Lower leg skin (tissue), 4 donors: ENCODE measurements around the gene ZNF41. TPM values are rescaled to one million over a fixed set of nuclear protein-coding genes. Genes with fewer than 3 reads are reported as not detected.

Experiments used
- DNase-seq, 2 donors: peaks; one replicate each; pipeline ENCODE4 v3.0.0-alpha.2; 2019; ENCODE audit warnings: low spot score in 2 of 2
- H3K4me3 ChIP-seq: fragments of 200-600 bp; sonication (generic); 2 replicates; pipeline ENCODE4 v1.5.1; 2017; ENCODE audit warnings: mild to moderate bottlenecking, low read depth; ENCODE audit not compliant: poor library complexity, severe bottlenecking
- POLR2A ChIP-seq, 2 donors: fragments of 450-650 bp; IDR thresholded peaks; one replicate each; pipeline ENCODE4 v1.6.1; 2016 to 2017; ENCODE audit warnings: antibody characterized with exemption in 2 of 2, mild to moderate bottlenecking in 1 of 2, moderate library complexity in 1 of 2
- WGBS, 2 donors: methylation state at CpG; one replicate each; pipeline ENCODE4 v1.1.5; 2018; 5-methylcytosine and 5-hydroxymethylcytosine counted together
- intact Hi-C: fragments of 100-400 bp; cut with DNase I; formaldehyde crosslinking; loops from one replicate; pipeline ENCODE4 v1.15.0; 2023; ENCODE audit warnings: low total_unique reads
- total RNA-seq, 4 donors: library from RNA; depleted of rRNA; stranded (reverse); fragments of >200 nt; gene quantifications; one replicate each; pipeline ENCODE4 v1.1.0, GENCODE V29; 2016
- TF ChIP-seq, protein P1 (sequence below), 3 donors: fragments of 450-650 bp; IDR thresholded peaks; one replicate each; pipeline ENCODE4 v1.5.1; 2016; ENCODE audit warnings: antibody characterized with exemption in 3 of 3, mild to moderate bottlenecking in 3 of 3, moderate library complexity in 2 of 3

The ZNF41 gene
- total RNA-seq, 4 donors from 2014 or later, result 4.6 to 12.9 (median 7.7) TPM

DNA sequence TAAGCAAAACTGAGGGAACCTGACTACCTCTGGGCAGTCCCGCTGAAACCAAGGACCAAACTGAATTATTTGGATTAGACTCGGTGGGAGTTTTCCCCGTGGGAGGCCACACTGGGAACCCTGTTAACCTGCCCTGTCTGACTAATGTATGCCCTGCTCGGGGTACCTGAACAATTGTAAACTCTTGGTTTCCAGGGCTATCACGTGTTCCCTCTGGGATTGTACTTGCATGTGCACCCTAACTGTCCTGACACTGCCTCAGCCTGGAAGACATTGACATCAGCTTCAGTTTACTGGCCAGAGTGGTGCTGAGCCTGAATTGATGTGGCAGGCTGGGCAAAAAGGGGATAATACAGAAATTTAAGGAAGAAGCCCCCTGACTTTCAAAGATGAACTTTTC lies 20.1 kb upstream of the ZNF41 start:
- H3K4me3 ChIP-seq, result no peak overlapping the region
- no peak for DNase-seq
- TF ChIP-seq POLR2A (IDR thresholded peaks at IDR 0.05), result no peak
- TF ChIP-seq, protein P1, sequence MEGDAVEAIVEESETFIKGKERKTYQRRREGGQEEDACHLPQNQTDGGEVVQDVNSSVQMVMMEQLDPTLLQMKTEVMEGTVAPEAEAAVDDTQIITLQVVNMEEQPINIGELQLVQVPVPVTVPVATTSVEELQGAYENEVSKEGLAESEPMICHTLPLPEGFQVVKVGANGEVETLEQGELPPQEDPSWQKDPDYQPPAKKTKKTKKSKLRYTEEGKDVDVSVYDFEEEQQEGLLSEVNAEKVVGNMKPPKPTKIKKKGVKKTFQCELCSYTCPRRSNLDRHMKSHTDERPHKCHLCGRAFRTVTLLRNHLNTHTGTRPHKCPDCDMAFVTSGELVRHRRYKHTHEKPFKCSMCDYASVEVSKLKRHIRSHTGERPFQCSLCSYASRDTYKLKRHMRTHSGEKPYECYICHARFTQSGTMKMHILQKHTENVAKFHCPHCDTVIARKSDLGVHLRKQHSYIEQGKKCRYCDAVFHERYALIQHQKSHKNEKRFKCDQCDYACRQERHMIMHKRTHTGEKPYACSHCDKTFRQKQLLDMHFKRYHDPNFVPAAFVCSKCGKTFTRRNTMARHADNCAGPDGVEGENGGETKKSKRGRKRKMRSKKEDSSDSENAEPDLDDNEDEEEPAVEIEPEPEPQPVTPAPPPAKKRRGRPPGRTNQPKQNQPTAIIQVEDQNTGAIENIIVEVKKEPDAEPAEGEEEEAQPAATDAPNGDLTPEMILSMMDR (IDR thresholded peaks at IDR 0.05), result no peak
- 74 to 85% methylated on average over 5 of the region's 5 CpGs for WGBS, 2 donors
- intact Hi-C loops, result no loop called here

- DNase-seq, result no peak
- no peak for TF ChIP-seq POLR2A (IDR thresholded peaks at IDR 0.05)
- TF ChIP-seq, protein P1 (IDR thresholded peaks at IDR 0.05), result no peak
- intact Hi-C loops, result no loop called here
- WGBS, 2 donors, result 67 to 77% methylated on average over 7 of the region's 7 CpGs
- no peak overlapping the region for H3K4me3 ChIP-seq
Measured at GRCh38 chrX:47502316-47503125, 19.5 kb upstream of the ZNF41 start.

- 25 to 55% methylated on average over 7 of the region's 7 CpGs for WGBS, 2 donors
- intact Hi-C loops, result no loop called here
- H3K4me3 ChIP-seq, result no peak overlapping the region
- TF ChIP-seq POLR2A (IDR thresholded peaks at IDR 0.05), result no peak
- TF ChIP-seq, protein P1 (IDR thresholded peaks at IDR 0.05), result no peak
- DNase-seq, result no peak
Measured at GRCh38 chrX:47501226-47502074, 18.4 kb upstream of the ZNF41 start.

- DNase-seq, result no peak
- 77 to 80% methylated on average over 5 of the region's 5 CpGs for WGBS, 2 donors
- TF ChIP-seq, protein P1 (IDR thresholded peaks at IDR 0.05), result no peak
- no peak for TF ChIP-seq POLR2A (IDR thresholded peaks at IDR 0.05)
- intact Hi-C loops, result no loop called here
- H3K4me3 ChIP-seq, result no peak overlapping the region
Measured at GRCh38 chrX:47500554-47500953, 17.5 kb upstream of the ZNF41 start.

- DNase-seq, result no peak
- no peak overlapping the region for H3K4me3 ChIP-seq
- TF ChIP-seq POLR2A (IDR thresholded peaks at IDR 0.05), result no peak
- TF ChIP-seq, protein P1 (IDR thresholded peaks at IDR 0.05), result no peak
- intact Hi-C loops, result no loop called here
- 87 to 100% methylated on average over 1 to 3 of the region's 3 CpGs for WGBS, 2 donors
Measured at GRCh38 chrX:47499293-47499692, 16.3 kb upstream of the ZNF41 start.
